HCEC 1CT (cell line): ENCODE results near the gene TDRKH.
"Not testable (repeated sequence)": the region's sequence is repeated elsewhere in the genome, so short reads cannot be mapped to it uniquely, and the experiment has no call there.

Source experiments
- DNase-seq: peaks from one replicate; pipeline ENCODE4 v3.0.0-alpha.2; 2017

Gene TDRKH

GRCh38 chr1:151800830-151801229 is 10.5 kb upstream of the TDRKH start:
- no peak for DNase-seq

GRCh38 chr1:151799179-151800022 is 9.1 kb upstream of the TDRKH start:
- no peak for DNase-seq

GRCh38 chr1:151798571-151798970 is 8.3 kb upstream of the TDRKH start:
- no peak for DNase-seq

- DNase-seq, result no peak
Measured at GRCh38 chr1:151790940-151791651, 796 bp upstream of the TDRKH start.

GRCh38 chr1:151787689-151788088 is 2.6 kb downstream of the TDRKH start:
- DNase-seq, result no peak

GRCh38 chr1:151783796-151784195 is 6.5 kb downstream of the TDRKH start:
- DNase-seq, result no peak

- DNase-seq, result no peak
Measured at GRCh38 chr1:151782741-151783140, 7.6 kb downstream of the TDRKH start.

GRCh38 chr1:151782026-151782425 is 8.3 kb downstream of the TDRKH start:
- not testable (repeated sequence) for DNase-seq

- DNase-seq, result not testable (repeated sequence)
Measured at GRCh38 chr1:151780736-151781135, 9.6 kb downstream of the TDRKH start.

- DNase-seq, result no peak
Measured at GRCh38 chr1:151779852-151780251, 10.4 kb downstream of the TDRKH start.

- DNase-seq, result no peak
Measured at GRCh38 chr1:151777317-151777716, 13.0 kb downstream of the TDRKH start.

- DNase-seq, result no peak
Measured at GRCh38 chr1:151776665-151777062, 13.6 kb downstream of the TDRKH start.

GRCh38 chr1:151775894-151776664 is 14.2 kb downstream of the TDRKH start:
- DNase-seq, result no peak

- no peak for DNase-seq
Measured at GRCh38 chr1:151774256-151774922, 15.9 kb downstream of the TDRKH start.

- peak; percentile 62 for DNase-seq
Measured at GRCh38 chr1:151773702-151774101, 16.6 kb downstream of the TDRKH start.

GRCh38 chr1:151769270-151769669 is 21.0 kb downstream of the TDRKH start:
- not testable (repeated sequence) for DNase-seq

GRCh38 chr1:151768351-151769066 is 21.8 kb downstream of the TDRKH start:
- not testable (repeated sequence) for DNase-seq

- no peak for DNase-seq
Measured at GRCh38 chr1:151763990-151764389, 26.3 kb downstream of the TDRKH start.

- DNase-seq, result peak; percentile 81
Measured at GRCh38 chr1:151762941-151763921, 27.1 kb downstream of the TDRKH start, which contains the start of gene MRPL9. MRPL9 (minus strand) TSS chr1:151763496; CDS start chr1:151763479, 17 bp downstream.

GRCh38 chr1:151760597-151761385 is 29.5 kb downstream of the TDRKH start:
- DNase-seq, result no peak
